Kidney (tissue), 14 donors: ENCODE data around the gene ANKS1B. TPM values are rescaled to one million over a fixed set of nuclear protein-coding genes. Genes with fewer than 3 reads are reported as not detected.

Source experiments
- DNase-seq, 5 donors: peaks; one replicate each; pipeline ENCODE4 v3.0.0-alpha.2; 2013 to 2020
- FAIRE-seq: peaks from 2 replicates; lab custom pipeline; 2012; peaks lifted over from hg19 to GRCh38; lab: Jason Lieb, UNC
- H3K27ac ChIP-seq, 2 donors: one replicate each; pipeline ENCODE4 v1.7.0; 2013; ENCODE audit warnings: low read depth in 2 of 2, low read length in 2 of 2, inconsistent platforms in 1 of 2
- H3K27me3 ChIP-seq: one replicate; pipeline ENCODE4 v1.7.1; 2013; ENCODE audit warnings: low read length, inconsistent platforms; ENCODE audit not compliant: control insufficient read depth, insufficient read depth
- H3K36me3 ChIP-seq, 3 donors: one replicate each; pipeline versions ENCODE4 v1.7.0 to v1.7.1; 2013; ENCODE audit warnings: low read length in 3 of 3, control low read depth in 1 of 3, inconsistent platforms in 1 of 3; ENCODE audit not compliant: insufficient read depth in 3 of 3, control insufficient read depth in 2 of 3
- H3K4me1 ChIP-seq, 3 donors: one replicate each; pipeline versions ENCODE4 v1.7.0 to v1.7.1; 2013; ENCODE audit warnings: low read length in 3 of 3, inconsistent platforms in 1 of 3, low read depth in 1 of 3; ENCODE audit not compliant: control insufficient read depth in 2 of 3, insufficient read depth in 2 of 3
- H3K4me3 ChIP-seq, 3 donors: one replicate each; pipeline versions ENCODE4 v1.7.0 to v1.8.1; 2013; ENCODE audit warnings: low read length in 3 of 3, control low read depth in 1 of 3, inconsistent platforms in 1 of 3
- H3K9ac ChIP-seq, 3 donors: one replicate each; pipeline versions ENCODE4 v1.7.0 to v1.7.1; 2013; ENCODE audit warnings: low read length in 3 of 3, control low read depth in 1 of 3, inconsistent platforms in 1 of 3
- H3K9me3 ChIP-seq, 3 donors: one replicate each; pipeline versions ENCODE4 v1.7.0 to v1.7.1; 2013; ENCODE audit warnings: low read length in 3 of 3, control low read depth in 1 of 3, inconsistent platforms in 1 of 3; ENCODE audit not compliant: control insufficient read depth in 2 of 3, insufficient read depth in 1 of 3
- CTCF ChIP-seq: IDR thresholded peaks from 3 replicates; pipeline ENCODE4 v1.5.1; 2012; ENCODE audit warnings: mild to moderate bottlenecking, moderate library complexity, borderline replicate concordance; ENCODE audit not compliant: insufficient read depth; ENCODE audit errors: extremely low read depth
- intact Hi-C: fragments of 100-400 bp; cut with DNase I; formaldehyde crosslinking; loops from one replicate; pipeline ENCODE4 v1.11.1; 2022
- polyA plus RNA-seq: library from polyadenylated mRNA; stranded (reverse); fragments of 350-450 nt; fragmentation: Illumina TruSeq; extraction: RNeasy Lipid Tissue Mini Kit (QIAGEN cat#74804); gene quantifications from one replicate; pipeline ENCODE4 v1.2.3, GENCODE V29; 2014; ENCODE audit warnings: low read depth, low replicate concordance; ENCODE audit not compliant: insufficient read depth
- total RNA-seq: library from RNA; stranded (reverse); fragmentation: NEBNext Ultra II Directional; extraction: Animal tissue kit (Norgen Biotek cat#: 25700); gene quantifications from one replicate; pipeline ENCODE4 v1.2.1, GENCODE V29; 2021
- donor health status: control.
- donor health status: control.
- donor health status: control.
- donor health status: control.
- donor health status: control.
- donor health status: DM: yes; HTN: yes; CAD: no.
- donor health status: Normal renal cell carcinoma (clear cell type).

Gene ANKS1B
- total and polyA plus RNA-seq, 2 donors from 2014 or later, result 1.7 to 5.8 TPM

- H3K9me3 ChIP-seq, result no peaks in the 10 kb centered on the region
- no peak for TF ChIP-seq CTCF
- no peak for DNase-seq
- H3K27me3 ChIP-seq, result no peaks in the 10 kb centered on the region
- no peaks in the 10 kb centered on the region for H3K36me3 ChIP-seq
- intact Hi-C loops, result no loop called here
- no peak overlapping the region for H3K4me3 ChIP-seq
- no peak for FAIRE-seq
- H3K27ac ChIP-seq, result no peak overlapping the region
- no peaks in the 10 kb centered on the region for H3K4me1 ChIP-seq
- H3K9ac ChIP-seq, result no peak overlapping the region
Measured at GRCh38 chr12:99915251-99916082, 69.3 kb downstream of the ANKS1B start.

GRCh38 chr12:99914206-99914605 is 70.5 kb downstream of the ANKS1B start:
- H3K27me3 ChIP-seq, result no peaks in the 10 kb centered on the region
- intact Hi-C loops, result no loop called here
- no peak overlapping the region for H3K9ac ChIP-seq
- no peaks in the 10 kb centered on the region for H3K4me1 ChIP-seq
- no peak overlapping the region for H3K4me3 ChIP-seq
- no peaks in the 10 kb centered on the region for H3K36me3 ChIP-seq
- no peak overlapping the region for H3K27ac ChIP-seq
- TF ChIP-seq CTCF, result no peak
- DNase-seq, result no peak
- FAIRE-seq, result no peak
- H3K9me3 ChIP-seq, result no peaks in the 10 kb centered on the region

GRCh38 chr12:99911967-99912366 is 72.8 kb downstream of the ANKS1B start:
- no peaks in the 10 kb centered on the region for H3K4me1 ChIP-seq
- FAIRE-seq (no peak), DNase-seq (no peak)
- no peaks in the 10 kb centered on the region for H3K36me3 ChIP-seq
- no peak overlapping the region for H3K27ac ChIP-seq
- H3K9ac ChIP-seq, result no peak overlapping the region
- no peaks in the 10 kb centered on the region for H3K9me3 ChIP-seq
- intact Hi-C loops, result no loop called here
- no peak for TF ChIP-seq CTCF
- no peak overlapping the region for H3K4me3 ChIP-seq
- no peaks in the 10 kb centered on the region for H3K27me3 ChIP-seq
